ENCODE results near the gene CSNK2A2. TPM values are rescaled to one million over a fixed set of nuclear protein-coding genes. Genes with fewer than 3 reads are reported as not detected.
A peak's percentile ranks its signal among the peaks of the same experiment; 100 is the strongest.

Gene CSNK2A2
- total and polyA plus RNA-seq, 10 of the 15 experiments (the other 5 are each of a cell fraction or from before 2014, with no cell fraction given), result 17.4 to 79.1 (median 29.4) TPM

- TF ChIP-seq ZNF622 (IDR thresholded peaks at IDR 0.05) (no peak), GABPA (IDR thresholded peaks at IDR 0.05; ENCODE audit: low read depth) (0 out of 2 replicates have a peak, but pooled peaks have one; percentile 33)
- TF ChIP-seq, protein P1, sequence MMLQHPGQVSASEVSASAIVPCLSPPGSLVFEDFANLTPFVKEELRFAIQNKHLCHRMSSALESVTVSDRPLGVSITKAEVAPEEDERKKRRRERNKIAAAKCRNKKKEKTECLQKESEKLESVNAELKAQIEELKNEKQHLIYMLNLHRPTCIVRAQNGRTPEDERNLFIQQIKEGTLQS (IDR thresholded peaks at IDR 0.05; ENCODE audit: borderline replicate concordance, extremely low read depth, low read depth, low read length), result no peak
These were observed 45.7 kb upstream of the CSNK2A2 start (continued) for GRCh38 chr16:58243528-58244004.

- Histone ChIP-seq H3K36me3 (ENCODE audit: control insufficient read depth in 2 of 2, insufficient read depth in 2 of 2, low read length in 1 of 2) (no peaks in the 10 kb centered on the region), H3K79me2 (ENCODE audit: control insufficient read depth, insufficient read depth, low read length) (no peaks in the 10 kb centered on the region), H3K4me1 (ENCODE audit: control insufficient read depth, insufficient read depth, low read length) (peaks cover 6% of the 10 kb centered on the region), H3K9ac (ENCODE audit: control insufficient read depth, insufficient read depth, low read length) (no peak overlapping the region), H3K4me2 (ENCODE audit: control insufficient read depth, insufficient read depth) (no peak overlapping the region), H3K4me3 (no peak overlapping the region), H3K27ac (ENCODE audit: control insufficient read depth, insufficient read depth) (no peak overlapping the region), H3K9me3 (replicated peaks; ENCODE audit: control insufficient read depth, insufficient read depth, low read length) (no peaks in the 10 kb centered on the region), H3K27me3 (replicated peaks in 1 of 2; ENCODE audit: control insufficient read depth in 2 of 2, insufficient read depth in 2 of 2, low read length in 1 of 2) (no peaks in the 10 kb centered on the region), H2AFZ (ENCODE audit: control insufficient read depth, low read depth, low read length) (peak overlapping the region; percentile 96), H4K20me1 (ENCODE audit: control insufficient read depth, insufficient read depth) (no peaks in the 10 kb centered on the region)
- 20% methylated on average over 5 of the region's 5 CpGs for WGBS (ENCODE audit: insufficient coverage, insufficient replicate concordance, low lambda C conversion rate, missing lambda C conversion rate)
- TF ChIP-seq NFIC (IDR thresholded peaks at IDR 0.05; ENCODE audit: low read depth, low read length) (no peak), SMC3 (IDR thresholded peaks at IDR 0.05; ENCODE audit: borderline replicate concordance, low read length) (no peak), PRDM15 (CRISPR knock-in tag; IDR thresholded peaks at IDR 0.05) (no peak), RCOR1 (conservative IDR thresholded peaks at IDR 0.05; ENCODE audit: low read depth, low read length) (no peak), RBBP5 (conservative IDR thresholded peaks at IDR 0.05) (no peak), ZNF207 (IDR thresholded peaks at IDR 0.05; ENCODE audit: borderline replicate concordance) (no peak)
- DNase-seq (ENCODE audit: low read depth, low spot score) (no peak), ATAC-seq (peak; percentile 29), FAIRE-seq (no peak)
- BruUV-seq (replicated peaks), result no TSS peak
- in situ Hi-C loops (cut with MboI), result no loop called here
- ChIA-PET RAD21 (ENCODE audit: unreplicated experiment) (no interaction called here), POLR2A (interaction anchor here (0.9 kb wide), 1 partner anchor 40 kb away, joined by 3 read pairs; no protein-coding TSS in a partner anchor), CTCF (no interaction called here), SMC1A (ENCODE audit: uncharacterized antibody, unreplicated experiment) (no interaction called here)
- intact Hi-C loops (cut with micrococcal nuclease; ENCODE audit: unreplicated experiment), result no loop called here
These were observed 38.9 kb upstream of the CSNK2A2 start for GRCh38 chr16:58236831-58237230.

All from GM12878 (cell line).